Upper lobe of left lung (tissue), 6 donors: ENCODE measurements around the gene TNFAIP6. TPM values are rescaled to one million over a fixed set of nuclear protein-coding genes. Genes with fewer than 3 reads are reported as not detected.

ENCODE experiments used
- ATAC-seq, 2 donors: fragments of 200-7000 bp; cut with Tn5 transposase; one replicate each; pipeline ENCODE4 v1.9.1; 2022; ENCODE audit warnings: mild to moderate bottlenecking in 2 of 2, moderate library complexity in 2 of 2; ENCODE audit not compliant: low FRiP score in 2 of 2
- DNase-seq, 2 donors: peaks; one replicate each; pipeline ENCODE4 v3.0.0-alpha.2; 2019 to 2020
- H3K27ac ChIP-seq, 4 donors: fragments of 200-600 bp; sonication (generic); one replicate each; pipeline ENCODE4 v1.5.1; 2016 to 2019
- H3K27me3 ChIP-seq, 4 donors: fragments of 200-600 bp; sonication (generic); one replicate each; pipeline ENCODE4 v1.5.1; 2017 to 2019
- H3K36me3 ChIP-seq, 4 donors: fragments of 200-600 bp; sonication (generic); one replicate each; pipeline ENCODE4 v1.5.1; 2016 to 2019
- H3K4me1 ChIP-seq, 4 donors: fragments of 200-600 bp; sonication (generic); one replicate each; pipeline ENCODE4 v1.5.1; 2018 to 2019
- H3K4me3 ChIP-seq, 4 donors: fragments of 200-600 bp; sonication (generic); one replicate each; pipeline ENCODE4 v1.5.1; 2017 to 2019; ENCODE audit warnings: mild to moderate bottlenecking in 2 of 4, moderate library complexity in 1 of 4
- H3K9me3 ChIP-seq, 4 donors: fragments of 200-600 bp; sonication (generic); one replicate each; pipeline ENCODE4 v1.5.1; 2018 to 2019
- CTCF ChIP-seq, 6 experiments: fragments of 450-650 bp in 4 of 6; fragments of 200-600 bp in 2 of 6; sonication (generic) in 2 of 6; IDR thresholded peaks; one replicate each; pipeline ENCODE4 v1.5.1; 2016 to 2019; ENCODE audit warnings: antibody characterized with exemption in 6 of 6
- EP300 ChIP-seq, 4 donors: sonication (generic); formaldehyde crosslinking; IDR thresholded peaks; one replicate each; pipeline ENCODE4 v1.5.1; 2017; ENCODE audit warnings: antibody characterized with exemption in 4 of 4, control low read depth in 2 of 4
- POLR2A ChIP-seq, 4 donors: fragments of 450-650 bp; IDR thresholded peaks; one replicate each; pipeline ENCODE4 v1.5.1; 2016 to 2017; ENCODE audit warnings: antibody characterized with exemption in 4 of 4, mild to moderate bottlenecking in 2 of 4
- POLR2AphosphoS5 ChIP-seq, 2 donors: sonication (generic); formaldehyde crosslinking; IDR thresholded peaks; one replicate each; pipeline ENCODE4 v1.5.1; 2017; ENCODE audit warnings: antibody characterized with exemption in 2 of 2
- WGBS, 2 donors: methylation state at CpG; one replicate each; pipeline ENCODE4 v1.1.5; 2017 to 2018; 5-methylcytosine and 5-hydroxymethylcytosine counted together
- total RNA-seq, 6 donors: library from RNA; depleted of rRNA in 4 of 6; stranded (reverse); fragments of >200 nt in 4 of 6; gene quantifications; one replicate each; pipeline versions ENCODE4 v1.1.0 to v1.2.1, GENCODE V29; 2016 to 2021
- donor health status: DM: no; HTN: no; CAD: no; lungs with moderate emphysema.
- donor health status: DM: no; HTN: yes; CAD: no; lungs with severe emphysema.

TNFAIP6 gene
- total RNA-seq, 6 donors from 2014 or later = 0.78 to 8.1 (median 2.2) TPM

- 69 to 85% methylated on average over 2 of the region's 2 CpGs for whole genome bisulfite sequencing, 2 donors
- Histone ChIP-seq H3K27ac (no peak overlapping the region), H3K36me3 (no peaks in the 10 kb centered on the region), H3K27me3 (no peaks in the 10 kb centered on the region), H3K9me3 (no peaks in the 10 kb centered on the region), H3K4me1 (no peaks in the 10 kb centered on the region), H3K4me3 (no peak overlapping the region)
- ATAC-seq (no peak), DNase-seq (no peak)
- TF ChIP-seq POLR2A (IDR thresholded peaks at IDR 0.05) (no peak), CTCF (IDR thresholded peaks at IDR 0.05) (no peak), POLR2AphosphoS5 (IDR thresholded peaks at IDR 0.05) (no peak), EP300 (IDR thresholded peaks at IDR 0.05) (no peak)
These were observed 34.0 kb downstream of the TNFAIP6 start for GRCh38 chr2:151391436-151391835.

GRCh38 chr2:151394509-151394908, 37.1 kb downstream of the TNFAIP6 start:
- Histone ChIP-seq H3K4me3 (no peak overlapping the region), H3K27me3 (no peaks in the 10 kb centered on the region), H3K9me3 (no peaks in the 10 kb centered on the region), H3K27ac (no peak overlapping the region), H3K36me3 (no peaks in the 10 kb centered on the region), H3K4me1 (no peaks in the 10 kb centered on the region)
- no peak for ATAC-seq
- TF ChIP-seq EP300 (IDR thresholded peaks at IDR 0.05) (no peak), POLR2A (IDR thresholded peaks at IDR 0.05) (no peak), CTCF (IDR thresholded peaks at IDR 0.05) (no peak), POLR2AphosphoS5 (IDR thresholded peaks at IDR 0.05) (no peak)
- no peak for DNase-seq
- WGBS, 2 donors = 97% methylated on average over 3 to 4 of the region's 4 CpGs

GRCh38 chr2:151395509-151396374, 38.4 kb downstream of the TNFAIP6 start:
- DNase-seq = no peak
- Histone ChIP-seq H3K4me3 (no peak overlapping the region), H3K27ac (no peak overlapping the region), H3K9me3 (no peaks in the 10 kb centered on the region), H3K4me1 (no peaks in the 10 kb centered on the region), H3K27me3 (no peaks in the 10 kb centered on the region), H3K36me3 (no peaks in the 10 kb centered on the region)
- WGBS, 2 donors = 79 to 87% methylated on average over 4 of the region's 4 CpGs
- ATAC-seq = no peak
- no peak for TF ChIP-seq POLR2A (IDR thresholded peaks at IDR 0.05)
- TF ChIP-seq CTCF (IDR thresholded peaks at IDR 0.05) = no peak
- TF ChIP-seq POLR2AphosphoS5 (IDR thresholded peaks at IDR 0.05) = no peak
- no peak for TF ChIP-seq EP300 (IDR thresholded peaks at IDR 0.05)

- TF ChIP-seq POLR2AphosphoS5 (IDR thresholded peaks at IDR 0.05) (no peak), CTCF (IDR thresholded peaks at IDR 0.05) (no peak), POLR2A (IDR thresholded peaks at IDR 0.05) (no peak), EP300 (IDR thresholded peaks at IDR 0.05) (no peak)
- Histone ChIP-seq H3K27me3 (no peaks in the 10 kb centered on the region), H3K27ac (no peak overlapping the region), H3K36me3 (no peaks in the 10 kb centered on the region), H3K4me3 (no peak overlapping the region), H3K4me1 (no peaks in the 10 kb centered on the region), H3K9me3 (no peaks in the 10 kb centered on the region)
- no peak for DNase-seq
- ATAC-seq = no peak
- WGBS, 2 donors = 95 to 100% methylated on average over 1 of the region's 1 CpG
These were observed 42.6 kb downstream of the TNFAIP6 start for GRCh38 chr2:151399981-151400380.

GRCh38 chr2:151401149-151401548, 43.8 kb downstream of the TNFAIP6 start:
- WGBS, 2 donors = 95 to 97% methylated on average over 5 of the region's 5 CpGs

More at GRCh38 chr2:151401149-151401548, 43.8 kb downstream of the TNFAIP6 start:
- H3K27me3 ChIP-seq = no peaks in the 10 kb centered on the region
- H3K9me3 ChIP-seq = no peaks in the 10 kb centered on the region
- no peaks in the 10 kb centered on the region for H3K36me3 ChIP-seq
- TF ChIP-seq POLR2A (IDR thresholded peaks at IDR 0.05) (no peak), POLR2AphosphoS5 (IDR thresholded peaks at IDR 0.05) (no peak), CTCF (IDR thresholded peaks at IDR 0.05) (no peak), EP300 (IDR thresholded peaks at IDR 0.05) (no peak)
- ATAC-seq = no peak
- no peak overlapping the region for H3K27ac ChIP-seq
- DNase-seq = no peak
- H3K4me1 ChIP-seq = no peaks in the 10 kb centered on the region
- no peak overlapping the region for H3K4me3 ChIP-seq
